Neuronal stem cell (in vitro differentiated cells): ENCODE data around the gene KIF24.
"Not testable (repeated sequence)": the region's sequence is repeated elsewhere in the genome, so short reads cannot be mapped to it uniquely, and the experiment has no call there.

Experiments used
- DNase-seq: peaks from one replicate; pipeline ENCODE4 v3.0.0-alpha.2; 2013; ENCODE audit warnings: low spot score
- H2AFZ ChIP-seq: one replicate; pipeline ENCODE4 v1.6.1; 2013; ENCODE audit warnings: mild to moderate bottlenecking, low read length, inconsistent platforms
- H2AK5ac ChIP-seq: 2 replicates; pipeline ENCODE4 v1.6.1; 2013; ENCODE audit warnings: low read depth, mild to moderate bottlenecking, inconsistent platforms, low read length, moderate library complexity, mixed read lengths
- H2BK120ac ChIP-seq: 2 replicates; pipeline ENCODE4 v1.6.1; 2013; ENCODE audit warnings: low read depth, mild to moderate bottlenecking, inconsistent platforms, low read length, moderate library complexity, mixed read lengths
- H2BK12ac ChIP-seq: one replicate; pipeline ENCODE4 v1.6.1; 2013; ENCODE audit warnings: low read length, inconsistent platforms
- H2BK15ac ChIP-seq: 2 replicates; pipeline ENCODE4 v1.6.1; 2013; ENCODE audit warnings: mild to moderate bottlenecking, low read length, inconsistent platforms, mixed read lengths
- H2BK5ac ChIP-seq: one replicate; pipeline ENCODE4 v1.6.1; 2013; ENCODE audit warnings: inconsistent platforms, mild to moderate bottlenecking, low read length, moderate library complexity
- H3K14ac ChIP-seq: one replicate; pipeline ENCODE4 v1.6.1; 2013; ENCODE audit warnings: low read length, inconsistent platforms
- H3K18ac ChIP-seq: 2 replicates; pipeline ENCODE4 v1.6.1; 2013; ENCODE audit warnings: low read length, inconsistent platforms
- H3K23ac ChIP-seq: 2 replicates; pipeline ENCODE4 v1.6.1; 2013; ENCODE audit warnings: low read depth, mild to moderate bottlenecking, mixed read lengths, low read length, inconsistent platforms; ENCODE audit not compliant: poor library complexity
- H3K27ac ChIP-seq: replicated peaks from 3 replicates; pipeline ENCODE4 v1.5.1; 2013; ENCODE audit warnings: low read length, inconsistent platforms
- H3K27me3 ChIP-seq, 3 experiments: 2 replicates each; pipeline ENCODE4 v1.6.1; 2013; ENCODE audit warnings: low read length in 3 of 3, mild to moderate bottlenecking in 2 of 3, inconsistent platforms in 1 of 3, low read depth in 1 of 3, mixed read lengths in 1 of 3, moderate library complexity in 1 of 3; ENCODE audit not compliant: control insufficient read depth in 3 of 3, insufficient read depth in 3 of 3
- H3K36me3 ChIP-seq, 2 donors: replicated peaks in 1 of 2; 2 replicates each; pipeline ENCODE4 v1.6.1; 2013; ENCODE audit warnings: low read length in 2 of 2; ENCODE audit not compliant: control insufficient read depth in 2 of 2, insufficient read depth in 2 of 2
- H3K4ac ChIP-seq: 2 replicates; pipeline ENCODE4 v1.6.1; 2013; ENCODE audit warnings: inconsistent platforms, mild to moderate bottlenecking, low read length, moderate library complexity
- H3K4me1 ChIP-seq, 2 donors: 1 replicate in 1 of 2; 2 replicates in 1 of 2; pipeline ENCODE4 v1.6.1; 2013; ENCODE audit warnings: low read length in 2 of 2, low read depth in 1 of 2; ENCODE audit not compliant: control insufficient read depth in 2 of 2, insufficient read depth in 1 of 2
- H3K4me2 ChIP-seq: one replicate; pipeline ENCODE4 v1.6.1; 2013; ENCODE audit warnings: mild to moderate bottlenecking, low read length, inconsistent platforms; ENCODE audit not compliant: insufficient read depth, poor library complexity, severe bottlenecking
- H3K4me3 ChIP-seq, 2 donors: 2 replicates each; pipeline ENCODE4 v1.5.1; 2013; ENCODE audit warnings: low read length in 2 of 2, mild to moderate bottlenecking in 2 of 2, inconsistent platforms in 1 of 2, moderate library complexity in 1 of 2
- H3K79me1 ChIP-seq: one replicate; pipeline ENCODE4 v1.6.1; 2013; ENCODE audit warnings: low read depth, mild to moderate bottlenecking, inconsistent platforms, low read length, moderate library complexity
- H3K9ac ChIP-seq: one replicate; pipeline ENCODE4 v1.6.1; 2013; ENCODE audit warnings: mild to moderate bottlenecking, low read depth, low read length, inconsistent platforms; ENCODE audit not compliant: poor library complexity
- H3K9me3 ChIP-seq, 2 donors: replicated peaks in 1 of 2; 2 replicates each; pipeline versions ENCODE3 to v1.6.1; 2013; ENCODE audit warnings: low read length in 2 of 2, mild to moderate bottlenecking in 2 of 2, inconsistent platforms in 1 of 2, low read depth in 1 of 2, mixed read lengths in 1 of 2, moderate library complexity in 1 of 2; ENCODE audit not compliant: control insufficient read depth in 2 of 2, insufficient read depth in 1 of 2
- H4K8ac ChIP-seq: one replicate; pipeline ENCODE4 v1.6.1; 2013; ENCODE audit warnings: low read depth, mild to moderate bottlenecking, inconsistent platforms, low read length, moderate library complexity
- H4K91ac ChIP-seq: one replicate; pipeline ENCODE4 v1.6.1; 2013; ENCODE audit warnings: low read length, low read depth, mild to moderate bottlenecking, inconsistent platforms; ENCODE audit not compliant: poor library complexity
- WGBS, 2 donors: extraction: QIAGEN DNeasy Blood & Tissue Kit; methylation state at CpG; one replicate each; pipeline ENCODE4 v1.1.7; 2013; ENCODE audit warnings: missing lambda C conversion rate in 2 of 2, mixed read lengths in 1 of 2; ENCODE audit not compliant: insufficient read length in 2 of 2, insufficient replicate concordance in 1 of 2; ENCODE audit errors: extremely low coverage in 2 of 2; 5-methylcytosine and 5-hydroxymethylcytosine counted together

Gene KIF24

GRCh38 chr9:34362614-34363214 lies 33.6 kb upstream of the KIF24 start:
- H3K4me3 ChIP-seq: no peak overlapping the region
- no peak overlapping the region for H4K91ac ChIP-seq
- peak overlapping the region; percentile 88 for H2AFZ ChIP-seq
- no peak overlapping the region for H2BK12ac ChIP-seq
- H3K27me3 ChIP-seq: no peaks in the 10 kb centered on the region
- no peak overlapping the region for H4K8ac ChIP-seq
- peaks cover 19 to 20% of the 10 kb centered on the region in 2 donors for H3K4me1 ChIP-seq
- no peaks in the 10 kb centered on the region for H3K36me3 ChIP-seq
- H3K27ac ChIP-seq: no peak overlapping the region
- no peak overlapping the region for H3K9ac ChIP-seq
- H3K79me1 ChIP-seq: no peaks in the 10 kb centered on the region
- H2BK120ac ChIP-seq: no peak overlapping the region
- H2BK15ac ChIP-seq: no peak overlapping the region
- H3K9me3 ChIP-seq: peaks cover 0 to 12% of the 10 kb centered on the region in 2 donors
- no peak overlapping the region for H2BK5ac ChIP-seq
- no peak for DNase-seq
- H3K23ac ChIP-seq: no peak overlapping the region
- no peak overlapping the region for H3K4me2 ChIP-seq
- H3K18ac ChIP-seq: no peak overlapping the region
- H2AK5ac ChIP-seq: no peak overlapping the region
- no peak overlapping the region for H3K4ac ChIP-seq
- no peak overlapping the region for H3K14ac ChIP-seq
- no CpG with 5 or more reads among the region's 4 CpGs for WGBS, 2 donors

DNA sequence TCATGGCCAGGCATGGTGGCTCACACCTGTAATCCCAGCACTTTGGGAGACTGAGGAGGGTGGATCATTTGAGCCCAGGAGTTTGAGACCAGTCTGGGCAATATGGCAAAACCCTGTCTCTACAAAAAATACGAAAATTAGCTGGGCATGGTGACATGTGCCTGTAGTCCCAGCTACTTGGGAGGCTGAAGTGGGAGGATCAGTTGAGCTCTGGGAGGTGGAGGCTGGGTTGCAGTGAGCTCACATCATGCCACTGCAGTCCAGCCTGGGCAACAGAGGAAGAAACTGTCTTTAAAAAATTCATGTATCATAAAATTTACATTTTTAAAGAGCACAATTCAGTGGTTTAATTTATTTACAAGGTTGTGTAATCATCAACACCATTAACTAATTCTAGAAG lies 23.9 kb upstream of the KIF24 start:
- WGBS, 2 donors: no CpG with 5 or more reads among the region's 1 CpG
- H3K9ac ChIP-seq, H3K4me1 ChIP-seq, H3K18ac ChIP-seq, H2BK120ac ChIP-seq, H3K36me3 ChIP-seq, H3K79me1 ChIP-seq, H2BK12ac ChIP-seq, H2BK5ac ChIP-seq, H3K27ac ChIP-seq, H4K8ac ChIP-seq, H3K4me2 ChIP-seq, H2AK5ac ChIP-seq, H3K4me3 ChIP-seq, H3K14ac ChIP-seq, H4K91ac ChIP-seq, H3K27me3 ChIP-seq, H2AFZ ChIP-seq, DNase-seq, H3K4ac ChIP-seq, H3K9me3 ChIP-seq, H3K23ac ChIP-seq, H2BK15ac ChIP-seq: not testable (repeated sequence)

GRCh38 chr9:34352122-34352652 lies 23.1 kb upstream of the KIF24 start:
- H3K14ac ChIP-seq, H3K4ac ChIP-seq, H3K18ac ChIP-seq, H3K4me2 ChIP-seq, H3K4me3 ChIP-seq, H2AFZ ChIP-seq, H4K8ac ChIP-seq, H3K79me1 ChIP-seq, H3K23ac ChIP-seq, H3K9ac ChIP-seq, H3K27ac ChIP-seq, H3K9me3 ChIP-seq, H2AK5ac ChIP-seq, H3K27me3 ChIP-seq, H2BK5ac ChIP-seq, H4K91ac ChIP-seq, H3K4me1 ChIP-seq, DNase-seq, H2BK15ac ChIP-seq, H2BK120ac ChIP-seq, H3K36me3 ChIP-seq, H2BK12ac ChIP-seq: not testable (repeated sequence)
- no CpG with 5 or more reads among the region's 7 CpGs for WGBS, 2 donors

GRCh38 chr9:34349324-34349723 lies 20.3 kb upstream of the KIF24 start:
- Histone ChIP-seq H3K4me2 (no peak overlapping the region), H3K27me3 (no peaks in the 10 kb centered on the region), H2BK15ac (no peak overlapping the region), H2BK5ac (no peak overlapping the region), H2BK120ac (no peak overlapping the region), H3K79me1 (peaks cover 3% of the 10 kb centered on the region), H3K4me1 (no peaks in the 10 kb centered on the region), H4K91ac (no peak overlapping the region), H2AK5ac (no peak overlapping the region), H3K36me3 (peaks cover 0 to 4% of the 10 kb centered on the region in 2 donors), H3K4ac (no peak overlapping the region), H3K14ac (no peak overlapping the region), H3K4me3 (no peak overlapping the region), H3K9ac (no peak overlapping the region), H4K8ac (no peak overlapping the region), H2BK12ac (no peak overlapping the region), H3K9me3 (no peaks in the 10 kb centered on the region), H3K18ac (no peak overlapping the region), H3K23ac (no peak overlapping the region), H2AFZ (no peak overlapping the region), H3K27ac (no peak overlapping the region)
- DNase-seq: no peak
- WGBS, 2 donors: no CpG with 5 or more reads among the region's 3 CpGs
